GM23248 (cell line): ENCODE results near the gene STK24.

Experiments
- EZH2 ChIP-seq: fragments of 200-600 bp; sonication (generic); IDR thresholded peaks from 2 replicates; pipeline ENCODE4 v1.6.1; 2018; ENCODE audit warnings: antibody characterized with exemption, mild to moderate bottlenecking; ENCODE audit not compliant: insufficient read depth, poor library complexity, severe bottlenecking
- EZH2phosphoT487 ChIP-seq: fragments of 200-600 bp; sonication (generic); IDR thresholded peaks from 2 replicates; pipeline ENCODE4 v1.6.1; 2018; ENCODE audit warnings: antibody characterized with exemption, moderate library complexity, mild to moderate bottlenecking, low read depth; ENCODE audit not compliant: insufficient read depth

DNA sequence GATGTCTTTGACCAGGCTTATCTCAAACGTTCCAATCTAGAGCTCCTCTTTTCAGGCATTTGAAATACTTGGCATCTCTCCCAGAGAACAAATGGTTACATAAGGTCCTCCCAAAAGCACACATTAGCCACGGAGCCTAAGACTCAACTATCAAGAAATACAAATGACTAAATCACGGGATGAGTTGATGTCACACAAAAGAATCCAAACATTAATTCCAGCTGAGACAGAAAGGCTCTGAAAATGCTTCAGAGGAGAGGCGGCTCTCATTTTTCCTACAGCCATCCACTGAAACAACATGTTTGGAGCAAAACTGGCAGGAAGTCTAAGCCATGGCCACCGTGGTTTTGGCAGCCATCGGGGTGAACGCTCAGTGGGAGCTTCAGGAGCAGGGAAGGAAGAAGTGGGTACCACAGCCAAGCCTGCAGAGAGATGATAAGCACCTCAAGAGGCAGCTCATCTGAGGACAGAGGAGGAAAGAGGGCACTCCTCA, 122.5 kb downstream of the STK24 start:
- TF ChIP-seq EZH2phosphoT487 (no peak), EZH2 (no peak)
